Esophagus squamous epithelium (tissue), 5 donors: ENCODE measurements around the gene TPSAB1. TPM values are rescaled to one million over a fixed set of nuclear protein-coding genes. Genes with fewer than 3 reads are reported as not detected.

Experiments used
- DNase-seq: peaks from one replicate; lab custom pipeline; 2025; lab: John Stamatoyannopoulos, UW
- H3K27ac ChIP-seq, 4 donors: fragments of 200-600 bp; sonication (generic); one replicate each; pipeline ENCODE4 v1.5.1; 2016 to 2019; ENCODE audit warnings: mild to moderate bottlenecking in 1 of 4
- H3K27me3 ChIP-seq, 4 donors: fragments of 200-600 bp; sonication (generic); 1 replicate in 3 of 4; 2 replicates in 1 of 4; pipeline versions ENCODE4 v1.5.1 to v1.6.0; 2017 to 2021; ENCODE audit warnings: antibody characterized with exemption in 1 of 4
- H3K36me3 ChIP-seq, 3 donors: fragments of 200-600 bp; sonication (generic); one replicate each; pipeline ENCODE4 v1.5.1; 2016 to 2019
- H3K4me1 ChIP-seq, 3 donors: fragments of 200-600 bp; sonication (generic); one replicate each; pipeline ENCODE4 v1.5.1; 2017 to 2019
- H3K4me3 ChIP-seq, 4 donors: fragments of 200-600 bp; sonication (generic); 1 replicate in 3 of 4; 2 replicates in 1 of 4; pipeline ENCODE4 v1.5.1; 2016 to 2019; ENCODE audit warnings: mild to moderate bottlenecking in 2 of 4, moderate library complexity in 1 of 4
- H3K9me3 ChIP-seq, 3 donors: fragments of 200-600 bp; sonication (generic); one replicate each; pipeline ENCODE4 v1.5.1; 2016 to 2019
- POLR2A ChIP-seq, 4 donors: fragments of 450-650 bp; IDR thresholded peaks; one replicate each; pipeline ENCODE4 v1.6.1; 2017; ENCODE audit warnings: antibody characterized with exemption in 4 of 4, mild to moderate bottlenecking in 4 of 4, moderate library complexity in 3 of 4
- WGBS, 2 donors: methylation state at CpG; one replicate each; pipeline ENCODE4 v1.1.5; 2018; 5-methylcytosine and 5-hydroxymethylcytosine counted together
- intact Hi-C: fragments of 100-400 bp; cut with DNase I; formaldehyde crosslinking; loops from one replicate; pipeline ENCODE4 v1.15.0; 2022
- total RNA-seq, 4 donors: library from RNA; depleted of rRNA; stranded (reverse); fragments of >200 nt; gene quantifications; one replicate each; pipeline ENCODE4 v1.1.0, GENCODE V29; 2016
- TF ChIP-seq, protein P1 (sequence below), 6 experiments: fragments of 450-650 bp in 4 of 6; fragments of 200-600 bp in 2 of 6; sonication (generic) in 2 of 6; IDR thresholded peaks; one replicate each; pipeline ENCODE4 v1.5.1; 2016 to 2019; ENCODE audit warnings: antibody characterized with exemption in 6 of 6, mild to moderate bottlenecking in 4 of 6, moderate library complexity in 4 of 6
- donor health status: DM: yes; HTN: yes; CAD: no.

Gene TPSAB1
- total RNA-seq, 4 donors from 2014 or later, result 3.0 to 395 (median 16.7) TPM

DNA sequence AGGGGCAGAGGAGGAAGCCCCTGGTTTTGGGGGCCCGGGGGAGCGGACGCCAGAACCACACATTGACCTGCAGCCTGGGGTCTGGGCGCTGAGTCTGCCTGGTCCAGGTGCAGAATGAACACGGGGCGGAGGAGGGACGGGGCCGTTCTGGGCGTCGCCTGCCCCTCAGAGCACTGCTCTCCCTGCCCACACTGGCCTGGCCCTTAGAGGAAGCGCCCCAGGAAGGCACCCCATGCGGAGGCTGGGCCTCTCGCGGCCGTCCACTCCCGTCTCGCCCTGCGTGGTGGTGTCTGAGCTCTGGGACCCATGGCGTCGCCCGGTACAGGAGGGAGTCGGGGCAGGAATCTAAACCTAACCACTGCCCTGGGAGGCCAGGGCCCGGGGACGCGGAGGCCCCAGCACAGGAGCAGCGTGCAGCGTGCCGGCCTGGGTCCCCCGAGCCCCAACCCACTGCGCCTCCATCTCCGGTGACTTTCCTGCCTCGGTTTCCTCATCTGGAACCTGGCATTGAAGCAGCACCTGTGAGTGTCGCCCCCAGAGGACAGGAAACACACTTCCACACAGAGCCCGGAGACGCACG lies 19.7 kb downstream of the TPSAB1 start:
- no peaks in the 10 kb centered on the region for H3K36me3 ChIP-seq
- peaks cover 0 to 85% (median 21%) of the 10 kb centered on the region in 4 donors for H3K27me3 ChIP-seq
- peaks cover 5 to 18% (median 9%) of the 10 kb centered on the region in 3 donors for H3K4me1 ChIP-seq
- no peak overlapping the region for H3K4me3 ChIP-seq
- TF ChIP-seq, protein P1, sequence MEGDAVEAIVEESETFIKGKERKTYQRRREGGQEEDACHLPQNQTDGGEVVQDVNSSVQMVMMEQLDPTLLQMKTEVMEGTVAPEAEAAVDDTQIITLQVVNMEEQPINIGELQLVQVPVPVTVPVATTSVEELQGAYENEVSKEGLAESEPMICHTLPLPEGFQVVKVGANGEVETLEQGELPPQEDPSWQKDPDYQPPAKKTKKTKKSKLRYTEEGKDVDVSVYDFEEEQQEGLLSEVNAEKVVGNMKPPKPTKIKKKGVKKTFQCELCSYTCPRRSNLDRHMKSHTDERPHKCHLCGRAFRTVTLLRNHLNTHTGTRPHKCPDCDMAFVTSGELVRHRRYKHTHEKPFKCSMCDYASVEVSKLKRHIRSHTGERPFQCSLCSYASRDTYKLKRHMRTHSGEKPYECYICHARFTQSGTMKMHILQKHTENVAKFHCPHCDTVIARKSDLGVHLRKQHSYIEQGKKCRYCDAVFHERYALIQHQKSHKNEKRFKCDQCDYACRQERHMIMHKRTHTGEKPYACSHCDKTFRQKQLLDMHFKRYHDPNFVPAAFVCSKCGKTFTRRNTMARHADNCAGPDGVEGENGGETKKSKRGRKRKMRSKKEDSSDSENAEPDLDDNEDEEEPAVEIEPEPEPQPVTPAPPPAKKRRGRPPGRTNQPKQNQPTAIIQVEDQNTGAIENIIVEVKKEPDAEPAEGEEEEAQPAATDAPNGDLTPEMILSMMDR (IDR thresholded peaks at IDR 0.05), result no peak
- no peak for TF ChIP-seq POLR2A (IDR thresholded peaks at IDR 0.05)
- no peaks in the 10 kb centered on the region for H3K9me3 ChIP-seq
- intact Hi-C loops, result loop anchor here (10.0 kb wide), 1 partner anchor 785 kb away; no protein-coding TSS in a partner anchor
- WGBS, 2 donors, result 35% methylated on average over 4 of the region's 36 CpGs; no CpG with 5 or more reads in 1 of the 2 donors
- DNase-seq, result no peak
- no peak overlapping the region for H3K27ac ChIP-seq

DNA sequence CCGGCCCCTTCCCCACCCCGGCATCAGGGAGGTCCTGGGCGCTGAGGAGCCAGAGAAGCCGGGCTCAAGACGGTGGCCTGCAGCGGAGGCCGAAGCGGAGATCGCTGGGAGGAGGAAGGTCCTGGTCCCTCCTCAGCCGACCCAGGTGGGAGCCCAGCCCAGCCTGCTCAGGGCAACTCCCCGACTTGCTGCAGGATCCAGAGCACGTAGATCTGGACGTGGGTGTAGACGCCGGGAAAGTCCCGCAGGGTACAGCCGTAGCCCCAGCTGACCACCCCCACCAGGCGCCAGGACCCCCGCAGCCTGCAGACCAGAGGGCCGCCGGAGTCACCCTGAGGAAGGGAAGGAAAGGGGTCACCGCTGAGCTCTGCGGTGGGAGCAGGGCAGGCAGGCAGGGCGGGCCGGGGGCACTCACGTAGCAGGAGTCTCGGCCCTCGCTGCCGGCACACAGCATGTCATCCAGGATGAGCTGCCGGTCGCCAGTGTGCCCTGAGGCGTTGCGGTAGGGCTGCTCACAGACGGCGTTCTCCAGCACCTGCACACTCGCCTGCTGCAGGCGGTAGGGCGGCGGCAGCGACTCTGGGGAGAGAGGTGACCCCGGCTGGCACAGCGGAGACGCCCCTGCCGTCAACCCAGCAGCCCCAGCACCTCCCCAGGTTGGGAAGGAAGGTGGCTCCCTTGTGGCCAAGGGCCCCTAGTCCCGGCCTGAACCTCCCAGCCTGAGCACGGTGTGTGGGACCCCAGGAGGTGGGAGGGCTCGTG lies 20.8 kb downstream of the TPSAB1 start:
- no peaks in the 10 kb centered on the region for H3K36me3 ChIP-seq
- peaks cover 5 to 18% (median 9%) of the 10 kb centered on the region in 3 donors for H3K4me1 ChIP-seq
- H3K27ac ChIP-seq, result no peak overlapping the region
- no peak for DNase-seq
- H3K9me3 ChIP-seq, result no peaks in the 10 kb centered on the region
- H3K27me3 ChIP-seq, result peaks cover 0 to 84% (median 21%) of the 10 kb centered on the region in 4 donors
- no peak for TF ChIP-seq POLR2A (IDR thresholded peaks at IDR 0.05)
- TF ChIP-seq, protein P1 (IDR thresholded peaks at IDR 0.05), result no peak
- intact Hi-C loops, result loop anchor here (10.0 kb wide), 1 partner anchor 787 kb away; no protein-coding TSS in a partner anchor
- no peak overlapping the region for H3K4me3 ChIP-seq
- 24 to 42% methylated on average over 3 to 4 of the region's 47 CpGs for WGBS, 2 donors

DNA sequence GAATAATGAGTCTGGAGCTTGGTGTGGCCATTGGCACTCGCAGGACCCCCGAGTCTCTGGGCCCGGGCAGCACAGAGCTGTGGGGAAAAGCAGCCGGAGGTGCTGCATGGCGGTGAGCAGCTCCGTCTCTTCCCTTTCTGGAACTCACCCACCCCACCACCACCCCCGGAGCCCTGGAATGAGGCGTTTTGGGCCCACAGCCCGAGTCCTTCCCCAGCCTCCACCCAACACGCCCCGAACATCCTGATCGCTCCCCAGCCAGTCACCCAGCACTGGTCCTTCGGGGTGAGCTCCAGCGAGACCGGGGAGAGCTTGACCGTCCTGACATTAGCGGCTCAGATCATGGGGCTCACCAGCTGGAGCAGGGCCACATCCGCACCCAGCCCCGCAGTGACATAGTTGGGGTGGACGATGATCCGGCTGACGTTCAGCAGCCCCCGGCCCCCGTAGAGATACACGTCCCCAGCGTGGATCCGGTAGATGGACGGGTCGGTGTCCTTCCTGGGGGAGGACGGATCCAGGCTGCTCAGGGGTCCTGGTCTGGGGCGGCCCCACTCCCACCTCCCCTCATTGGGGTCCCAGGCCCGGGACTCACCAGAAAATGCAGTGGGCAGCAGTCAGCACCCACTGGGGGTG lies 21.8 kb downstream of the TPSAB1 start:
- 58 to 70% methylated on average over 2 to 4 of the region's 32 CpGs for WGBS, 2 donors
- H3K4me1 ChIP-seq, result peaks cover 5 to 18% (median 9%) of the 10 kb centered on the region in 3 donors
- intact Hi-C loops, result loop anchor here (10.0 kb wide), 1 partner anchor 788 kb away; no protein-coding TSS in a partner anchor
- H3K36me3 ChIP-seq, result no peaks in the 10 kb centered on the region
- DNase-seq, result no peak
- no peak for TF ChIP-seq POLR2A (IDR thresholded peaks at IDR 0.05)
- TF ChIP-seq, protein P1 (IDR thresholded peaks at IDR 0.05), result no peak
- H3K9me3 ChIP-seq, result no peaks in the 10 kb centered on the region
- H3K27ac ChIP-seq, result no peak overlapping the region
- H3K27me3 ChIP-seq, result peaks cover 0 to 84% (median 21%) of the 10 kb centered on the region in 4 donors
- no peak overlapping the region for H3K4me3 ChIP-seq

GRCh38 chr16:1262846-1263221 lies 22.3 kb downstream of the TPSAB1 start:
- Histone ChIP-seq H3K27me3 (peaks cover 0 to 84% (median 21%) of the 10 kb centered on the region in 4 donors), H3K36me3 (no peaks in the 10 kb centered on the region), H3K9me3 (no peaks in the 10 kb centered on the region), H3K27ac (no peak overlapping the region), H3K4me1 (peaks cover 5 to 18% (median 9%) of the 10 kb centered on the region in 3 donors), H3K4me3 (no peak overlapping the region)
- TF ChIP-seq, protein P1 (IDR thresholded peaks at IDR 0.05), result no peak
- no peak for TF ChIP-seq POLR2A (IDR thresholded peaks at IDR 0.05)
- no peak for DNase-seq
- intact Hi-C loops, result loop anchor here (10.0 kb wide), 1 partner anchor 788 kb away; no protein-coding TSS in a partner anchor
- no CpG with 5 or more reads among the region's 9 CpGs for WGBS, 2 donors
